GM23248 (cell line): ENCODE results near the gene INSM1. TPM values are rescaled to one million over a fixed set of nuclear protein-coding genes. Genes with fewer than 3 reads are reported as not detected.

ENCODE experiments used
- DNase-seq: peaks from one replicate; pipeline ENCODE4 v3.0.0-alpha.2; 2015
- H2AFZ ChIP-seq: fragments of 200-600 bp; sonication (generic); 2 replicates; pipeline ENCODE4 v1.6.1; 2016; ENCODE audit warnings: antibody characterized with exemption
- H3F3A ChIP-seq: fragments of 200-600 bp; sonication (generic); 2 replicates; pipeline ENCODE4 v1.6.1; 2016; ENCODE audit warnings: mild to moderate bottlenecking, antibody characterized with exemption, mixed run types; ENCODE audit not compliant: insufficient read depth
- H3K27ac ChIP-seq: fragments of 200-600 bp; sonication (generic); 2 replicates; pipeline ENCODE4 v1.5.1; 2016; ENCODE audit warnings: mild to moderate bottlenecking
- H3K27me3 ChIP-seq: fragments of 200-600 bp; sonication (generic); replicated peaks from 2 replicates; pipeline ENCODE4 v1.6.1; 2016; ENCODE audit warnings: mild to moderate bottlenecking; ENCODE audit not compliant: insufficient read depth
- H3K36me3 ChIP-seq: fragments of 200-600 bp; sonication (generic); 2 replicates; pipeline ENCODE4 v1.6.1; 2016; ENCODE audit warnings: low read depth, mild to moderate bottlenecking
- H3K4me1 ChIP-seq: fragments of 200-600 bp; sonication (generic); 2 replicates; pipeline ENCODE4 v1.6.1; 2016; ENCODE audit warnings: mild to moderate bottlenecking; ENCODE audit not compliant: insufficient read depth
- H3K4me2 ChIP-seq: fragments of 200-600 bp; sonication (generic); one replicate; pipeline ENCODE4 v1.6.1; 2016; ENCODE audit warnings: mild to moderate bottlenecking; ENCODE audit not compliant: unreplicated experiment
- H3K4me3 ChIP-seq: fragments of 200-600 bp; sonication (generic); 2 replicates; pipeline ENCODE4 v1.5.1; 2016; ENCODE audit warnings: mild to moderate bottlenecking
- H3K79me2 ChIP-seq: fragments of 200-600 bp; sonication (generic); 2 replicates; pipeline ENCODE4 v1.6.1; 2016; ENCODE audit warnings: mild to moderate bottlenecking; ENCODE audit not compliant: insufficient read depth
- H3K9ac ChIP-seq: fragments of 200-600 bp; sonication (generic); 2 replicates; pipeline ENCODE4 v1.6.1; 2016; ENCODE audit warnings: mild to moderate bottlenecking
- H3K9me2 ChIP-seq: fragments of 200-600 bp; sonication (generic); 2 replicates; pipeline ENCODE4 v1.6.1; 2016; ENCODE audit warnings: mixed run types, mild to moderate bottlenecking, moderate library complexity; ENCODE audit not compliant: insufficient read depth
- H3K9me3 ChIP-seq: fragments of 200-600 bp; sonication (generic); one replicate; pipeline ENCODE4 v1.6.1; 2017; ENCODE audit warnings: low read depth
- H4K20me1 ChIP-seq: fragments of 200-600 bp; sonication (generic); 2 replicates; pipeline ENCODE4 v1.6.0; 2016; ENCODE audit not compliant: insufficient read depth
- EZH2 ChIP-seq: fragments of 200-600 bp; sonication (generic); IDR thresholded peaks from 2 replicates; pipeline ENCODE4 v1.6.1; 2018; ENCODE audit warnings: antibody characterized with exemption, mild to moderate bottlenecking; ENCODE audit not compliant: insufficient read depth, poor library complexity, severe bottlenecking
- EZH2phosphoT487 ChIP-seq: fragments of 200-600 bp; sonication (generic); IDR thresholded peaks from 2 replicates; pipeline ENCODE4 v1.6.1; 2018; ENCODE audit warnings: antibody characterized with exemption, moderate library complexity, mild to moderate bottlenecking, low read depth; ENCODE audit not compliant: insufficient read depth
- WGBS, 2 experiments: methylation state at CpG; one replicate each; pipeline ENCODE4 v1.1.6; 2015 to 2017; ENCODE audit warnings: low lambda C conversion rate in 2 of 2, low coverage in 1 of 2; ENCODE audit errors: missing lambda C conversion rate in 2 of 2; 5-methylcytosine and 5-hydroxymethylcytosine counted together
- in situ Hi-C: fragments of 300-500 bp; cut with MboI; formaldehyde crosslinking; loops from 2 replicates; pipeline ENCODE4 v1.15.0; 2020
- polyA plus RNA-seq: library from polyadenylated mRNA; unstranded; fragments of >200 nt; fragmentation: Nextera tagmentation; extraction: Ambion mirVana; gene quantifications from 2 replicates; pipeline ENCODE4 v1.2.1, GENCODE V29; 2016
- total RNA-seq: library from RNA; depleted of rRNA; stranded (reverse); fragments of >200 nt; shearing (Covaris generic); gene quantifications from 2 replicates; pipeline ENCODE4 v1.2.3, GENCODE V29; 2014

Gene INSM1
- total and polyA plus RNA-seq, 2 experiments from 2014 or later = not detected

DNA sequence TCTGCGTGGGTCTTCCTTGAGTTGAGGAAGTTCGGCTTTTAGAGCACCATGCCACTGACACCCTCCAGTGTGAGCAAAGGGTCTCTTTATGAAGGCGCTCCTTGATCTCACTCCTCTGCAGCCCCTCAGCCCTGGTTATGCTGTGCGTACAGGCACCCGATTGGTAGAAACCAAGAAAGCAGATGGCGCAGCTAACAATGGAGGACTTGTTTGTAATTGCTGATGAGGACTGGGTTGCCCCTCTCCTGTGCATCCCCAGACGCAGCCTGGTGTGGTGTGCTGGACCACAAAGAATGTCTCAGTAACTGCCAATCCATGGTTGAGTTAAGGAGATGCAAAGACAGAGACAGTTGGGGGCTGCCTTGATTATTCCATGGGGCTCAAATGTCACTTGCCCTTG, 30.2 kb downstream of the INSM1 start:
- H3K9ac ChIP-seq = no peak overlapping the region
- DNase-seq = no peak
- in situ Hi-C loops = no loop called here

DNA sequence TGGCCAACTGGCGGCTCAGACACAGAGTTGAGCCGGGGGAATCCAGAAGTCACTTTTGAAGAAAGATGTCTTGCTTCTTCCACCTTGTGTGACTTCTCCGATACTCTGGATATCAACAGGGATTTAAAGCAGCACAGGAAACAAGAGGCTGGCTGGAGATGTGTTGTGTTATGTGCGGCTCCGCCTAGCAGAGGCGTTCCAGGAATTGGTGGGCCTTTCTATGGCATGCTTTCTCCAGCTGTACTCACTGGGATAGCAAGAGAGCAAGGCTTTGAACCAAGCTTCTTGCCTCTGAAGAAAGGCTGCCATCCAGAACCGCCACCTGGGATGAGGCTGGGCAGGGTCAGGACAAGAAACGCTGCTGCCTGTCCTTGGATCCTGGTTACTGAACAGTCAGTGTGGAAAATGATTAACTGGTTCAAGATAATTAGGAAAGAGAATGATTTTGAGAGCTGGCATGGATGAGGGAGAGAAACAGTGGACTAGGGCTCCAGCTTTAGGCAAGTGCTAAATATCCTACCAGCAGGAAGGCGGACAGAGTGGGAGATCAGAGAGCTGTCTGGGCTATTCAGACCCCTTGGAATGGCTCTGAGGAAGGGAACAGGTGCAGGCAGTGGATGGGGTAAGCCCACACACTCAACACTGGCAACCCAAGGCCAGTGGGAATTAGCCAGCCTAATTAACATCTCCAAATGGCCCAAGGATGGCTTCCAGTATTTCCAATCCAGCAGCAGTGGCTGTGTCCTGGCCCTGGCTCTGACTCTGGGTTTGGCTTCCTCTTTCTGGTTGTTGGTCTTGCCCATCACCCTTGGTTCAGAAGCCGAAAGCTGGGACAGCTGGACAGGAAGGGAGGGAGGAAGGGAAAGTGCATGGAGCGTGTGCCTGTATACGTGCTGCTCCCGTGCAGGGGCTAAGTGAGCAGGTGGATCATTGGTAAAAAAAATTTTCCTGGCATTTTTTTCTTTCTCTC, 31.9 kb downstream of the INSM1 start:
- no peak overlapping the region for H3K4me2 ChIP-seq
- TF ChIP-seq EZH2 = no peak
- TF ChIP-seq EZH2phosphoT487 = no peak
- H3K4me3 ChIP-seq = no peak overlapping the region
- no peak overlapping the region for H2AFZ ChIP-seq
- no peaks in the 10 kb centered on the region for H3K9me3 ChIP-seq
- no peak for DNase-seq
- H3K36me3 ChIP-seq = no peaks in the 10 kb centered on the region
- H3F3A ChIP-seq = no peaks in the 10 kb centered on the region
- H3K79me2 ChIP-seq = no peaks in the 10 kb centered on the region
- H3K27ac ChIP-seq = no peak overlapping the region
- H3K9ac ChIP-seq = no peak overlapping the region
- H4K20me1 ChIP-seq = no peaks in the 10 kb centered on the region
- WGBS, 2 experiments = 62 to 64% methylated on average over 13 of the region's 13 CpGs
- no peaks in the 10 kb centered on the region for H3K9me2 ChIP-seq
- in situ Hi-C loops = no loop called here
- no peaks in the 10 kb centered on the region for H3K27me3 ChIP-seq
- no peaks in the 10 kb centered on the region for H3K4me1 ChIP-seq

More for the DNA sequence above, 30.2 kb downstream of the INSM1 start:
- 91 to 95% methylated on average over 7 of the region's 7 CpGs for WGBS, 2 experiments
- no peaks in the 10 kb centered on the region for H3K79me2 ChIP-seq
- no peak overlapping the region for H2AFZ ChIP-seq
- H3K4me2 ChIP-seq = no peak overlapping the region
- no peak for TF ChIP-seq EZH2phosphoT487
- TF ChIP-seq EZH2 = no peak
- H3K9me3 ChIP-seq = no peaks in the 10 kb centered on the region
- no peak overlapping the region for H3K4me3 ChIP-seq
- no peak overlapping the region for H3K27ac ChIP-seq
- no peaks in the 10 kb centered on the region for H3F3A ChIP-seq
- H3K36me3 ChIP-seq = no peaks in the 10 kb centered on the region
- H4K20me1 ChIP-seq = no peaks in the 10 kb centered on the region
- no peaks in the 10 kb centered on the region for H3K4me1 ChIP-seq
- H3K9me2 ChIP-seq = no peaks in the 10 kb centered on the region
- H3K27me3 ChIP-seq = no peaks in the 10 kb centered on the region

DNA sequence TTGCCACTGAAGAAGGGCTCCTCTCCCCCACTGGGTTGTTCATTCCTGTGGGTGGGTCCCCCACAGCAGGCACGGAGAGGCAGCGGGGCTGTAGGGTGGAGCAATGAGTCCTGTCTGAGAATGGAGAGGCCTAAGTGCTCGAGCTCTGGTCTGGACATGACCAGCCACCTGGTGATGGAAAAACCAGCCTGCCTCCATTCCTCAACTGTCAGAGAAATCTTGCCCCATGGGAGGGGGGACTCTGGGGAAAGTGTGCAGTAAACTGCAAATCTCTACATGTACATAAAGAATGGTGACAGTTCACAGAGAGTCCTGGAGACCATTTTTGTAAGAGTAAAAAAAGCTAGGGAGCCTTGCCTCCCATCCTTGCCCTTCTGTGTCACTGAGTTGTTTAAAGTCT, 34.1 kb downstream of the INSM1 start:
- no peaks in the 10 kb centered on the region for H3K36me3 ChIP-seq
- in situ Hi-C loops = no loop called here

DNA sequence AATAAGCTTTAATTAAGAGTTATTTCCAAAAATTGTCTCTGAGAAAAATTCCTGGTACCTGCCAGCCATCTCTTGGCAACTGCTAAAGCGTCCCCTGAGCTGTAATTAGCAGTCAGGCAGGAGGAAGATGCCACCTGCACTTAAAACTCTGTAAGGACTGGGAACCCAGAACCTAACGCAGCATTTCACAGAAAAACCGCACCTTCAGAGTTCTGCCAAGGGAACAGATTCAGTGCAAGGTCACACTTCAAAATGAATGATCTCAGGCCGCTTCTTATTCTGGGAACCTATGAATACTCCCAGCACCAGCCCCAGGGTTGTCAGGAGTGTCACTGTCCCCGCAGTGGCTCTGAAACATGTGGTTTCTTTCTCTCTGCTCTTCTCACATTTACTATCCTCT, 36.7 kb downstream of the INSM1 start:
- no peak overlapping the region for H3K9ac ChIP-seq
- no peaks in the 10 kb centered on the region for H3K36me3 ChIP-seq
- H2AFZ ChIP-seq = no peak overlapping the region
- H3K27me3 ChIP-seq = no peaks in the 10 kb centered on the region
- no peaks in the 10 kb centered on the region for H3K4me1 ChIP-seq
- H3K79me2 ChIP-seq = no peaks in the 10 kb centered on the region
- in situ Hi-C loops = no loop called here
- H3K4me3 ChIP-seq = no peak overlapping the region
- H4K20me1 ChIP-seq = no peaks in the 10 kb centered on the region
- no peak for DNase-seq
- H3F3A ChIP-seq = no peaks in the 10 kb centered on the region
- no peaks in the 10 kb centered on the region for H3K9me2 ChIP-seq
- no peak overlapping the region for H3K4me2 ChIP-seq
- WGBS, 2 experiments = 76 to 78% methylated on average over 5 of the region's 5 CpGs
- TF ChIP-seq EZH2 (no peak), EZH2phosphoT487 (no peak)
- H3K27ac ChIP-seq = no peak overlapping the region
- H3K9me3 ChIP-seq = no peaks in the 10 kb centered on the region

More for the DNA sequence above, 34.1 kb downstream of the INSM1 start:
- WGBS, 2 experiments = 68 to 82% methylated on average over 3 of the region's 3 CpGs
- Histone ChIP-seq H3K4me1 (no peaks in the 10 kb centered on the region), H2AFZ (no peak overlapping the region), H3K27me3 (no peaks in the 10 kb centered on the region), H3K4me2 (no peak overlapping the region), H3K9me3 (no peaks in the 10 kb centered on the region), H3K79me2 (no peaks in the 10 kb centered on the region), H3K9ac (no peak overlapping the region), H3F3A (no peaks in the 10 kb centered on the region), H3K27ac (no peak overlapping the region), H4K20me1 (no peaks in the 10 kb centered on the region), H3K9me2 (no peaks in the 10 kb centered on the region), H3K4me3 (no peak overlapping the region)
- no peak for DNase-seq
- TF ChIP-seq EZH2 (no peak), EZH2phosphoT487 (no peak)
